Prostate gland (tissue), 2 donors: ENCODE data around the gene OTUB1. TPM values are rescaled to one million over a fixed set of nuclear protein-coding genes. Genes with fewer than 3 reads are reported as not detected.

ENCODE experiments used
- DNase-seq: peaks from one replicate; pipeline ENCODE4 v3.0.0-alpha.2; 2019; ENCODE audit warnings: low spot score
- H3K27ac ChIP-seq, 2 donors: fragments of 200-600 bp; sonication (generic); 2 replicates each; pipeline ENCODE4 v1.5.1; 2017 to 2019
- H3K27me3 ChIP-seq: fragments of 200-600 bp; sonication (generic); replicated peaks from 2 replicates; pipeline ENCODE4 v1.5.1; 2019; ENCODE audit not compliant: insufficient read depth
- H3K36me3 ChIP-seq, 2 donors: fragments of 200-600 bp; sonication (generic); 1 replicate in 1 of 2; 2 replicates in 1 of 2; pipeline versions ENCODE4 v1.5.1 to v1.8.1; 2017 to 2019
- H3K4me1 ChIP-seq: fragments of 200-600 bp; sonication (generic); replicated peaks from 2 replicates; pipeline ENCODE4 v1.5.1; 2019
- H3K4me3 ChIP-seq, 2 donors: fragments of 200-600 bp; sonication (generic); 2 replicates each; pipeline ENCODE4 v1.5.1; 2017 to 2019
- H3K9me3 ChIP-seq: fragments of 200-600 bp; sonication (generic); 2 replicates; pipeline ENCODE4 v1.5.1; 2017
- POLR2A ChIP-seq: fragments of 450-650 bp; IDR thresholded peaks from one replicate; pipeline ENCODE4 v1.6.1; 2016; ENCODE audit warnings: antibody characterized with exemption, mild to moderate bottlenecking
- POLR2AphosphoS5 ChIP-seq: sonication (generic); formaldehyde crosslinking; IDR thresholded peaks from one replicate; pipeline ENCODE4 v1.6.1; 2017; ENCODE audit warnings: antibody characterized with exemption
- WGBS: methylation state at CpG from one replicate; pipeline ENCODE4 v1.1.5; 2018; 5-methylcytosine and 5-hydroxymethylcytosine counted together
- intact Hi-C: fragments of 100-400 bp; cut with DNase I; formaldehyde crosslinking; loops from one replicate; pipeline ENCODE4 v1.14.2; 2022
- total RNA-seq, 2 donors: library from RNA; depleted of rRNA; stranded (reverse); fragments of >200 nt; gene quantifications; one replicate each; pipeline ENCODE4 v1.1.0, GENCODE V29; 2016
- TF ChIP-seq, protein P1 (sequence below), 4 experiments: fragments of 200-600 bp in 2 of 4; fragments of 450-650 bp in 2 of 4; sonication (generic) in 2 of 4; IDR thresholded peaks; 1 replicate in 3 of 4; 2 replicates in 1 of 4; pipeline ENCODE4 v1.5.1; 2016 to 2019; ENCODE audit warnings: antibody characterized with exemption in 4 of 4, mild to moderate bottlenecking in 2 of 4, moderate library complexity in 2 of 4

Gene OTUB1
- total RNA-seq, 2 donors from 2014 or later = 79.6 to 118 TPM

DNA sequence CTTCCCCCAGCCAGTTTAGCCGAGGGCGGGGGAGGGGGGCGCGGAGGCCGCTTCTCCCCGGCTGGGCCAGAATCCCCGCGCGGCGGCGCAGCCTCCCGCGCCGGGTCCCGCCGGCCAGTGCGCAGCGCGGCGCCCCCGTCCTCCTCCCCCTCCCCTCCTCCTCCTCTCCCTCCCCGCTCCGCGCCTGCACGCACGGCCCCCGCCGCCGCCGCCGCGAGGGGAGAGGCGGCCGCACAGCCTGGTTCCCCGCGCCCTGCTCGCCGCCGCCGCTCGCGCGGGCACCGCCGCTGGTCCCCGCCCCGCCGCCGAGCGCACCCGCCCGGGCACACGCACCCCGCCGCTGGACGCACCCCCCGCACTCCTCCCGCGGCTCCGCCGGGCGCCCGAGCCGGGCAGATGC is 49.3 kb downstream of the OTUB1 start, which contains the start of gene FLRT1:
FLRT1 (plus strand) TSS at position 356 of the 400 bp plus-strand sequence. CDS start 80,337 bp downstream, outside the sequence.
- peak within 1 kb of the TSS; percentile 31 to 40 for H3K4me3 ChIP-seq
- DNase-seq = no peak
- no peaks in the 10 kb centered on the region for H3K9me3 ChIP-seq
- WGBS = 0% methylated on average over 9 of the region's 64 CpGs
- H3K27me3 ChIP-seq = no peaks in the 10 kb centered on the region
- H3K27ac ChIP-seq = no peak within 1 kb of the TSS
- intact Hi-C loops = no loop called here
- TF ChIP-seq POLR2AphosphoS5 (no peak), POLR2A (no peak)
- TF ChIP-seq, protein P1, sequence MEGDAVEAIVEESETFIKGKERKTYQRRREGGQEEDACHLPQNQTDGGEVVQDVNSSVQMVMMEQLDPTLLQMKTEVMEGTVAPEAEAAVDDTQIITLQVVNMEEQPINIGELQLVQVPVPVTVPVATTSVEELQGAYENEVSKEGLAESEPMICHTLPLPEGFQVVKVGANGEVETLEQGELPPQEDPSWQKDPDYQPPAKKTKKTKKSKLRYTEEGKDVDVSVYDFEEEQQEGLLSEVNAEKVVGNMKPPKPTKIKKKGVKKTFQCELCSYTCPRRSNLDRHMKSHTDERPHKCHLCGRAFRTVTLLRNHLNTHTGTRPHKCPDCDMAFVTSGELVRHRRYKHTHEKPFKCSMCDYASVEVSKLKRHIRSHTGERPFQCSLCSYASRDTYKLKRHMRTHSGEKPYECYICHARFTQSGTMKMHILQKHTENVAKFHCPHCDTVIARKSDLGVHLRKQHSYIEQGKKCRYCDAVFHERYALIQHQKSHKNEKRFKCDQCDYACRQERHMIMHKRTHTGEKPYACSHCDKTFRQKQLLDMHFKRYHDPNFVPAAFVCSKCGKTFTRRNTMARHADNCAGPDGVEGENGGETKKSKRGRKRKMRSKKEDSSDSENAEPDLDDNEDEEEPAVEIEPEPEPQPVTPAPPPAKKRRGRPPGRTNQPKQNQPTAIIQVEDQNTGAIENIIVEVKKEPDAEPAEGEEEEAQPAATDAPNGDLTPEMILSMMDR (IDR thresholded peaks at IDR 0.05) = no peak
- H3K4me1 ChIP-seq = no peaks in the 10 kb centered on the region
- no peaks in the 10 kb centered on the region for H3K36me3 ChIP-seq

DNA sequence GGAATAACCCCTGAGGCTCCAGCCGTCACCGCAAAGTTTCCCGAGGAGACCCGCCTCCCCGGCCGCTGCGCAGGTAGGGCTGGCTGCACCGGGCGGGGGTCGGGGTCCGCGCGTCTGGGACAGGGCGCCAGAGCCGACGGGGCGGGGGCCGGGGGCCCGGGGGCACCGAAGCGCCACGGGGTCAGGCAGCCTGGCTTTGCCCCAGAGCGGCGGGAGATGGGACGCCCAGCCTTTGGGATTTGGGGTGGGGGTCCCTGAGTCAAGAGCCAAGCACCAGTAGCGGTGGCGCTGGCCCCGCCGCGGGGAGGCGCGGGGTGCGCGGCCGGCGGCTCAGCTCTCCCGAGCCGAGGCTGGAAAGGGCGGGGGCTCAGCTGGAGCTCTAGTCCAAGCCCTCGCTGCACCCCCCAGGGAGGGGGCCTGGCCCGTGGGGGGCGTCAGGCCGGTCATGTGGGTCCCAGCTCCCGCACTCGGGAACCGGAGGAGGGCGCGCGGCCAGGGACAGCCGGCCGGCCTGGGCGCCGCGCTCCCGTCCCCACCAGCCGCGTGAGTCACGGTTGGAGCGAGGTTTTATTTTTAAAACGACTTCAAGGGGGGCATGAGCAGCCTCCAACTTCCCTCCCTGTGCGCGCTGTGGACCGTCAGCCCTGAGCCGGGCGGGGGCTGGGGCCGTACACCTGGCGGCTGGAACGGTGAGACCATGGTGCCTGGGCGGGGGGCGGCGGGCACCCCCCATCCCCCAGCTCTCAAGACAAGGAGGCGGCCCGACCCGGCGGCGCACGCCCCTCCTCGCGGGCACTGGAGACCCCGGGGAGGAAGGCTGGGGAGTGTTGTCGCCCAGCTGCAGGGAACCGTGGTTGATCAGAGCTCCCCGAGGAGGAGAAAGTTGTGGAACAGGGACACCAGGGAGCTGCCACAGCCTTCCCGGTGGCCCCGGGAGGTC is 50.1 kb downstream of the OTUB1 start:
- no peak overlapping the region for H3K27ac ChIP-seq

DNA sequence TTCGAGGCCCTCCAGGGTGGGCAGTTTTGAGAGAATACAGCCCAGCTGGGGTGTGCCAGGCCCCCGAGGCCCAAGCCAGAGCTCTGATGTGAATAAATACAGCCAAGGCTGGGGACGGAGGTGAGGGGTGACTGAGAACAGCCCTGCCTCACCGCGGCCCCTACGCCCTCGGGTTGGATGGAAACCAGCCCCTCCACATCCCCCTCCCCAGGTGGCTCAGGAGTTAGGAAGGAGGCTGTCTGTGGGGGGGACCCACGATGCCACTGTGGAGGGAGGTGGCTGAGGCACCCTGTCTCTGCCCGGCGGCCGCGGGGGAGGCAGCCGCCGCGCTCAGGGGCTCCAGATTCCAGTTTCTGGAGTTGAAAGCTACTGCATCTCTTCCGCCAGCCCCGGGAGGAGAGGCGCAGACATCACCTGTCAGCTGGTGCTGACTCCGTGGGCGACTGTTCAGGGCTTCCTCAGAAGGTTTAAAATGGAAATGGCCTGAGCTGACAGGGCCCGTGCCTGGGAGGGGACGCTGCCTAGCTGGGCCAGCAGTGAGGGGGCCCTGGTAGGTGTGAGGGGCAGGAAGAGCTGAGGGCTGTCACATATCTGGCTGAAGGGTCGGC is 50.9 kb downstream of the OTUB1 start:
- no peaks in the 10 kb centered on the region for H3K36me3 ChIP-seq
- H3K4me1 ChIP-seq = no peaks in the 10 kb centered on the region
- intact Hi-C loops = no loop called here
- TF ChIP-seq POLR2AphosphoS5 (no peak), POLR2A (no peak)
- H3K27me3 ChIP-seq = no peaks in the 10 kb centered on the region
- no peaks in the 10 kb centered on the region for H3K9me3 ChIP-seq
- 36% methylated on average over 23 of the region's 23 CpGs for WGBS
- no peak overlapping the region for H3K27ac ChIP-seq
- H3K4me3 ChIP-seq = no peak overlapping the region
- DNase-seq = no peak

More for the DNA sequence above, 50.1 kb downstream of the OTUB1 start:
- 3% methylated on average over 80 of the region's 85 CpGs for WGBS
- Histone ChIP-seq H3K27me3 (no peaks in the 10 kb centered on the region), H3K36me3 (no peaks in the 10 kb centered on the region), H3K4me3 (peak overlapping the region; percentile 31 to 40), H3K9me3 (no peaks in the 10 kb centered on the region), H3K4me1 (no peaks in the 10 kb centered on the region)
- intact Hi-C loops = no loop called here
- TF ChIP-seq, protein P1 (IDR thresholded peaks at IDR 0.05) = peak in 1 of 4 experiments; percentile 2
- TF ChIP-seq POLR2AphosphoS5 = no peak
- no peak for DNase-seq

DNA sequence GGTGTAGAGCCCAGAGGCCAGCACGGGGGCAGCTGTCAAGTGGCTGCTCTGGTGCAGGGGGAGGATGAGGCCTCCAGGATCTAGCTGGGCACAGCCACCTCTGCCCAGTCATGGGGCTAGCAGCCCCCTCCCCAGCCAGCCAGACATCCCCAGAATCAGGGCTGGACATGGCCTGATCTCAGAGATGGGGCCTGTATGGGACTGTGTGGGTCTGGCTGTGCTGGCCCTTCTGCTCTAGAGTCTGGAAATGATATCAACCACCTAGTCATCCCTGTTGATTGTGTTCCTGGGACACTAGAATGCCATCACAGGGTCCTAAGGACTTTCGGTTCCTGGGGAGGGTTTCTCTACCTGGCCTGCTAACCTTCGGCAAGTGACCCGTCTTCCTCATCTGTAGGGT is 52.3 kb downstream of the OTUB1 start:
- WGBS = 98% methylated on average over 4 of the region's 4 CpGs
- TF ChIP-seq, protein P1 (IDR thresholded peaks at IDR 0.05) = no peak
- TF ChIP-seq POLR2AphosphoS5 (no peak), POLR2A (no peak)
- H3K27me3 ChIP-seq = no peaks in the 10 kb centered on the region
- H3K27ac ChIP-seq = no peak overlapping the region
- DNase-seq = no peak
- intact Hi-C loops = no loop called here
- no peaks in the 10 kb centered on the region for H3K4me1 ChIP-seq
- no peak overlapping the region for H3K4me3 ChIP-seq
- no peaks in the 10 kb centered on the region for H3K9me3 ChIP-seq
- H3K36me3 ChIP-seq = no peaks in the 10 kb centered on the region

DNA sequence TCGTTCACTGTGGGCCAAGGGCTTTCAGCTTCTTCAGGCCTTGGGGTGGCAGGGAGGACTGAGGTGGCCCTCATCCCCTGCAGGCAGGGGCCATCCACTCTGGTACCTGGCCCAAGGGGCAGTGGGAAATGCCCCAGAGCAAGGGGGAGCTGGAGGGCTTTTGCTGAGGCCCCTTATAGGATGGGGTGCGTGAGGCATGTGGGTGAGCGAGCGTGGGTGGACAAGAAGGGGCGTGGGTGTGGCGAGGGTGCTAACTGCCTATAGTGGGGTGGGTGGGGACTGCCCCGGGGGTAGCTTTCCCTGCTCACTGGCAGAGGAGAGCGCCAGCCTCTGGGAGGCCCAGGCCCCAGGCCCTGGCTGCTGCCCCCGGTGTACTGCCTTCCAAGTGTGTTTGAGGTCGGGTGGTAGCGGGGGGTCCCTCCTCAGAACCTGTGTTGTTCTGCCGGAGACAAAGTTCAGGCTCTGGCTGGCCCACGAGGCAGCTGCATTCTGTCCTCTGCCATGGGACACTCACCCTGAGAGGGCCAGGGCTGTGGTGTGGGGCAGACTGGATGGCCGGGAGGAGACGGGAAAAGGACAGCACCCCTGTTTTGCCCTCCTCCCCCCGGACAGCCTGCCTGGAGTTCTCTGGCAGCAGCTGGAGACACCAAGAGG is 52.9 kb downstream of the OTUB1 start:
- Histone ChIP-seq H3K4me3 (no peak overlapping the region), H3K36me3 (no peaks in the 10 kb centered on the region), H3K27ac (no peak overlapping the region), H3K27me3 (no peaks in the 10 kb centered on the region), H3K9me3 (no peaks in the 10 kb centered on the region), H3K4me1 (no peaks in the 10 kb centered on the region)
- intact Hi-C loops = no loop called here
- DNase-seq = no peak
- TF ChIP-seq POLR2AphosphoS5 (no peak), POLR2A (no peak)
- TF ChIP-seq, protein P1 (IDR thresholded peaks at IDR 0.05) = no peak
- WGBS = 80% methylated on average over 16 of the region's 16 CpGs
